Testis (tissue), 2 donors: ENCODE results near the gene CA5B.

Experiments
- POLR2A ChIP-seq: fragments of 450-650 bp; IDR thresholded peaks from one replicate; pipeline ENCODE4 v1.6.1; 2017; ENCODE audit warnings: antibody characterized with exemption, mild to moderate bottlenecking, moderate library complexity
- TF ChIP-seq, protein P1 (sequence below), 3 experiments: fragments of 450-650 bp in 2 of 3; fragments of 200-600 bp in 1 of 3; sonication (generic) in 1 of 3; IDR thresholded peaks; one replicate each; pipeline ENCODE4 v1.5.1; 2016 to 2019; ENCODE audit warnings: antibody characterized with exemption in 3 of 3, mild to moderate bottlenecking in 2 of 3, moderate library complexity in 1 of 3

DNA sequence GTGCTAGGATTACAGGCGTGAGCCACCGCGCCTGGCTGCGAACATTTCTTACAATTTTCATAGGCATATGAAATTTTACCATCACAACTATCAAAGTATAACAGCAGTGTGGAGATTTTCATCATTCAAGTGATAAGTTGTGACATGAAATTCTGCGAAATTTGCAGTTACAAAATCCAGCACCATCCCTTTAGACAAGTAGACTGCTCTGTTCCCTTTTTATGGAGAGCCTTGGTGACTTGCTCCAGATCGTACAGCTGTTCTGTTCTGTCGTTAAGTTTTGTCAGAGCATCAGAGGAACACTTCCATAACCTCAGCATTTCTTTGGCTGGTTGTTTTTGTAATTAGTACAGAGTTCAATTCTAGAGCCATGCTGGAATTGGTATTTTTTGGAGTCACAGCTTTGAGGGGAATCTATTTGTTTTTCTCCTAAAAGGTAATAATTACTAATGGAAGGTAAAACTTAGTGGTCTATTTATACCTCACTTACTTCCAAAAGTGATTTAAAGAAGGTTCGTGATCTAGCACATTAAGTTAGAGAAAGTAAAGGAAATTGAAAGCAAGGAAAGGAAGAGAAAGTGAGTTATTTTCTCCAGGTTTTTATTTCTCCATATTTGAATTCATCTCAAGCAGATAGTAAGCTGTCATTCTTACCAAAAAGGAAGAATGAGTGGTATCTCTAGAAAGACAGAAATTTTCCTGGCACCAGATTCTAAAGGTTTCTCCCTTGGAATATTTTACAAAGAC, 74.3 kb downstream of the CA5B start:
- TF ChIP-seq, protein P1, sequence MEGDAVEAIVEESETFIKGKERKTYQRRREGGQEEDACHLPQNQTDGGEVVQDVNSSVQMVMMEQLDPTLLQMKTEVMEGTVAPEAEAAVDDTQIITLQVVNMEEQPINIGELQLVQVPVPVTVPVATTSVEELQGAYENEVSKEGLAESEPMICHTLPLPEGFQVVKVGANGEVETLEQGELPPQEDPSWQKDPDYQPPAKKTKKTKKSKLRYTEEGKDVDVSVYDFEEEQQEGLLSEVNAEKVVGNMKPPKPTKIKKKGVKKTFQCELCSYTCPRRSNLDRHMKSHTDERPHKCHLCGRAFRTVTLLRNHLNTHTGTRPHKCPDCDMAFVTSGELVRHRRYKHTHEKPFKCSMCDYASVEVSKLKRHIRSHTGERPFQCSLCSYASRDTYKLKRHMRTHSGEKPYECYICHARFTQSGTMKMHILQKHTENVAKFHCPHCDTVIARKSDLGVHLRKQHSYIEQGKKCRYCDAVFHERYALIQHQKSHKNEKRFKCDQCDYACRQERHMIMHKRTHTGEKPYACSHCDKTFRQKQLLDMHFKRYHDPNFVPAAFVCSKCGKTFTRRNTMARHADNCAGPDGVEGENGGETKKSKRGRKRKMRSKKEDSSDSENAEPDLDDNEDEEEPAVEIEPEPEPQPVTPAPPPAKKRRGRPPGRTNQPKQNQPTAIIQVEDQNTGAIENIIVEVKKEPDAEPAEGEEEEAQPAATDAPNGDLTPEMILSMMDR (IDR thresholded peaks at IDR 0.05), result no peak
- no peak for TF ChIP-seq POLR2A
